OCI-M2 (cell line): ENCODE data around the gene MYO9B.

ENCODE experiments used
- DNase-seq: peaks from one replicate; lab custom pipeline; 2025; ENCODE audit not compliant: unreplicated experiment; lab: John Stamatoyannopoulos, UW

The MYO9B gene

GRCh38 chr19:17235971-17236777 lies 160.6 kb downstream of the MYO9B start:
- DNase-seq, result no peak

- no peak for DNase-seq
These were observed 161.4 kb downstream of the MYO9B start for GRCh38 chr19:17236811-17237543.

GRCh38 chr19:17237747-17238706 lies 162.4 kb downstream of the MYO9B start:
- DNase-seq, result no peak

- no peak for DNase-seq
These were observed 164.6 kb downstream of the MYO9B start for GRCh38 chr19:17240062-17240752.

GRCh38 chr19:17240826-17241399 lies 165.3 kb downstream of the MYO9B start:
- no peak for DNase-seq

- DNase-seq, result no peak
These were observed 167.0 kb downstream of the MYO9B start for GRCh38 chr19:17242431-17243208.

- no peak for DNase-seq
These were observed 167.7 kb downstream of the MYO9B start for GRCh38 chr19:17243211-17243829.

GRCh38 chr19:17243830-17244617 lies 168.4 kb downstream of the MYO9B start:
- no peak for DNase-seq

- DNase-seq, result no peak
These were observed 169.3 kb downstream of the MYO9B start for GRCh38 chr19:17244618-17245534.

GRCh38 chr19:17245535-17245984 lies 170.0 kb downstream of the MYO9B start, which contains the start of gene NR2F6:
Gene NR2F6, minus strand, starts transcription at chr19:17245919. Its CDS starts 699 bp downstream, at chr19:17245220.
- no peak for DNase-seq

GRCh38 chr19:17246681-17247425 lies 171.3 kb downstream of the MYO9B start:
- DNase-seq, result no peak

GRCh38 chr19:17248011-17248776 lies 172.6 kb downstream of the MYO9B start:
- DNase-seq, result no peak

GRCh38 chr19:17249887-17250548 lies 174.4 kb downstream of the MYO9B start:
- no peak for DNase-seq

- DNase-seq, result no peak
These were observed 179.1 kb downstream of the MYO9B start for GRCh38 chr19:17254636-17255035.

GRCh38 chr19:17255150-17255621 lies 179.6 kb downstream of the MYO9B start:
- no peak for DNase-seq
